ENCODE measurements around the gene SPNS3.

SPNS3 gene

GRCh38 chr17:4490637-4491061, 56.9 kb downstream of the SPNS3 start:
- no peak for DNase-seq

DNA sequence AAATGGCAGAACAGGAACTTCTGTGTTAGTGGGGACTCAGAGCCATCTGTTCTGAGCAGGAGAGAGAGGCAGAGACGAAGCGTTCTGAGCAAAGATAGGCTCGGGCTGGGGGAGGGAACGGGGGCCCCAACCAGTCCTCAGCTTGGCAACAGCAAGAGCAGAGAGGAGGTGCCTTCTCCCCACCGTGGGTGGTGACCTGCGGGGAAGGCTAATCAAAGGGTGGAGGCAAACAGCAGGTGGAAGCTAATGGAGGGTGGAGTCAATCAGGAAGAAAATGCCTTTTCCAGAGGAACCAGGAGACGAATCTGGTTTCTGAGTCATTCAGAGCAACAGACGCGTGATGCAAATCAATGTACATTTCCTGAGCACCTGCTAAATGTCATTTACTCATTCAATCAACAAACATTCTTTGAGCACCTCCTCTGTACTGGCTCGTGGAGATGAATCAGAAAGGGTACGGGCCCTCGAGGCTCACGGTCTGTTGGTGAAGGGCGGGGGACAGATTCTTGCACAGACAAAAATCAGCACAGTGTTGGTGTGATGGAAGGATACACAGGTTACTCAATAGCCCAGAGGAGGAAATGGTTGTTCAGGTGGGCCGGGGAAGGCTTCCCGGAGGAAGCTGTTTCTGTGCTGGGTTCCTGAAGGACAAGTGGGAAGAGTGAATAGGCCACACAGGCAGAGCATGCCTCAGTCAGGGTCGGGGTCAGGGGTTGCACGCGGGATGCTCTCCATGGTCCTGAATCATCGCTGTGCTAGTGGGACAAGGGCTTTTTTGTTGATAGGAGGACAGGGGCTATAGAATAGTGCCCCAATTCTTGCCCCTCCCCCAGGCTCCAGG, 59.2 kb downstream of the SPNS3 start:
- peak in 2 of 5 donors; percentile 11 to 21 for DNase-seq

- no peak for DNase-seq
These were observed 63.5 kb downstream of the SPNS3 start for GRCh38 chr17:4497101-4497824.

GRCh38 chr17:4498461-4499397, 65.0 kb downstream of the SPNS3 start, which contains the start of gene SPNS2:
SPNS2 (plus strand) TSS chr17:4498881; CDS start chr17:4499048, 167 bp downstream.
- DNase-seq, result peak; percentile 20 to 57 (median 41)

DNA sequence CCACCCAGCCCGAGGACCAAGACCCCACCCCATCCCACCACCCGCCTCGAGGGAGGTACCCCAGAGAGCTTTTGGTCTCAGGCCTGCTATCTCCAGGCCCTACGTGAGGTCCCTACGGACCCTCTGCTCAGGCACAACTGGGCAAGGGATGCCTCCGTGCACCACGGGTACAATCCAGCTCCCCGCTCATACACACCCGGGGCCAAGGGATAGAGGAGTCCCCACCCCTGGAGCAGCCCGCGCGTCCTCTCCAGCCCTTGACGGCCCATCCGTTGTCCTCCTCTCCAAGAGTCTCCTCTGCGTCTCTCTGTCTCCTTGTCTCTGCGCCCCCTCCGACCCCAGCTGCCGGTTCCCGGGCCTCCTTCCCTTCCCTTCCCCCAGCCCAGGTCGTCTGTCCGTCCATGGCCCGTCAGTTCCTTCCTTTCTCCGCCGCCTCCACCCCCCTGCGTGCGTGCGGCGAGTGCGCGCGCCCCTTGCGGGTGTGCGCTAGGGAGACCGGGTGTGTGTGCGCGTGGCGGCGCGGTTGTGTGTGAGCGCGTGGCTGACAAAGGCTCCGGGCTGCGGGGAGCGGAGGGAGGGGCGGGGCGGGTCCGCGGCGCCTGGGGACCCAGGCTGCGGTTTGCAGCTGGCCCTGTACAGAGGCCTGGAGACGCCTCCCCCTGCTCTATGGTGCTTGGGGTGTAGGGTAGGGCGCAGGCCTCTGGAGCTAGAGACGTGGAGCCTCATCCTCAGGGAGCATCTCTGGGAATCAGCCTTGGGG, 65.9 kb downstream of the SPNS3 start:
- DNase-seq, result peak in 1 of 5 donors; percentile 19

DNA sequence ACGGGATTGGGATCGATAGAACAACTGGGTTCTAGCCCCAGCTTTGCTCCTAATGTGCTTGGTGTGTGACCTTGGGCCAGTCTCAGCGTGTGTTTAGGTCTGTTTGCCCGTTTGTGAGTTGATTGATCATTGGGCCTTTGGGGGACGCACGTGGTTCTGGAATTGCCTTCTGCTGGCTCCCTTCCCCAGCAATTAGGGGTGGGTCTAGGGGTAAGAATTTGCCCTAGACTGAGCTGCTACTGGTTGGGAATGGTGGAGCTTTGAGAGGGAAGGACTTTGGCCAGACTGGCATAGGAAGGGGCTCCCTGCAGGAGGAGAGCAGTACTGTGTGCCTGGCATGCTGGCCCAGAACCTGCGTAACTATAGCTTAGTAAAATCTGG, 66.4 kb downstream of the SPNS3 start:
- DNase-seq, result no peak

DNA sequence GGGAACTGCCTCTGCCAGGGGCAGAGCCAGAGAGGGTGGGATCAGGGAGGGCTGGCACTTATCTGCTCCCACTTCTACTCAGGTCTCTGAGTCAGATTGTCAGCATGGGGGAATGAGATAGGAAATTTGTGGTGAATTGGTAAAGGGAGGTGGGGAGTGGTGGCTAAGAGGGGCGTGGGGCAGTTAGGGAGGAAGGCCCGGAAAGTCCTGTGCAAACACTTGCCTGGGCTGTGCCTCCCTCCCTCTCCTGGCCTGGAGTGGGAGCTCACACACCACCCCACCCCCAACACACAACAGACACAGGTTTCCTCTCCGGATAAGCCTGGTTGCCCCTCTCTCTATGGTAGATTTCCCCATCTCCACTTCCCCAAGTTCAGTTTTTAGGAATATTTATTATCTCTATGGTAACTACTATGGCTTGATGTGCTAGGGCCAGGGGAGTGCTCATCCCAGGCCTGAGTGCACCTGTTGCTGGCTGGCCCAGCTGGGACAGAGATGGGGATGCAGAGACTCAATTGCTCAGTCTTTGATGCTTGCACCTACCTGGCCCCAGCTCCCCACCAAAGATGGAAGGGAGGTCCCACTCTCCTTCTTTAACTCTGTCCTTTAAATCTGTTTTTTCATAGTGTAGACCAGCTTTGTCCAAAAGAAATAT, 67.7 kb downstream of the SPNS3 start:
- no peak for DNase-seq

- DNase-seq, result no peak
These were observed 68.9 kb downstream of the SPNS3 start for GRCh38 chr17:4502466-4503154.

- DNase-seq, result no peak
These were observed 69.7 kb downstream of the SPNS3 start for GRCh38 chr17:4503283-4504025.

DNA sequence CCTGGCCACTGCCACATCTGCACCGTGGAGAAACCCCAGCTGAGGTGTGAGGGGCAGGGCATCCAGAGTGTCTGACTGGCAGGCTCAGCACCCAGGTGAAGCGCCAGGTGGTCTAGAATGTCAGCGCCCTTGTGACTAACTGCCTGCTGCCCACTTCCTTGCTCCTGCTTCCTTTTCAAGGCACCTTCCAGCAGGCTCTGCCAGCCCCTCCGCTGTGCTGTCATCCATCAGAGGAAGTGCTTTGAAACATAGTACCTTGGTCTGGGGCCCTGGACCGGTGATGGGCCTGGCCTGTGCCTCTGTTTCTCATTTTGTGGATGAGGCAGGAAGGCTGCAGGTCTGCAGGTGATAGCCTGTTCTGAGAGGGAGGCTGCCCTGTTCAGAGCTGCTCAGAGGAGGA, 70.4 kb downstream of the SPNS3 start:
- no peak for DNase-seq

DNA sequence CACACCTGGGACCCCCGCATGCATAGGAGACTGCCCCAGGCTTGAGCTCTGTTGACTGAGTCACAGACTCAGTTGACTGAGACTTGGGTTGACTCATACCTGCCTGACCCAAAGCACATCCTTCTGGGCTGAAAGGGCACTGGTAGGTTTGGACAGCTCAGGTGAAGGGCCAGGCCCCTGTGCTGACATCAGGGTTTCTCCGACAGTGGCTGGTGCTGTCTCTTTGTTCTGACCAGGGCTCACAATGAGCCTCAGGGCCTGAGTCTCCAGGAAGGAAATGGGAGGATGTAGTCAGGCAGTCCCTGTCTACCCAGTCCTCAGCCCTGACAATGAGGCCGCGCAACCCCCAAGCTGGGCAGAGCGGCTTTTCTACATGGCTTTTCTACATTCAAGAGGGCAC, 71.4 kb downstream of the SPNS3 start:
- DNase-seq, result no peak

DNA sequence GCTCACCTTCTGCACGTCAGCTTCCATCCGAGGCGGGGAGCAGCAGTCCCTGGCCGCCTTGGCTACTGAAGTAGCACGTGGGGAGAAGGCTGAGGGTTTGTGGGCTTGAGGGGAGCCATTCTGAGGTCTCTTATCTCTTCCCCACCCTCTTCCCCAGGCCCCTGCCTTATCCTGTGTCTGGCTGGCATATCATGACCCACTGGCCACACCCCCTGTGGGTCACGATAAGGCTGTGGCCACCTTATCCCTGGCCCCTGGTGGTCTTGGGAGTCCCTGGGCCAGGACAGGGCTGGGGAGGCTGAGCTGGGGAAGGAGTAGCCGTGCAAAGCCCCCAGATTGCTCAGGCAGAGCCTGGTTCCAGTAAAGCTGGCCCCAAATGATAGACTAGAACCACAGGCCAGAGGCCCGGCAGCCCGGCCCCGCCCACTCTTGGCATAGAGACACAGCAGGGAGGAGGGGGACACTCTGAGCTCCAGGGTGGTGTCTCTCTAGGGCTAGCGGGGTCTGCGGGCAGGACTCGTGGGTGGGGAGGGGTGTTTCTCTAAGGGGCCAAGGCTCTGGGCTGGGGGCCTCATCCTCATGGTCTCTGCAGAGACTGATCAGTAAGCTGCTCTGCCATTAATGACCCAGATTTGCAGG, 72.6 kb downstream of the SPNS3 start:
- DNase-seq, result no peak

DNA sequence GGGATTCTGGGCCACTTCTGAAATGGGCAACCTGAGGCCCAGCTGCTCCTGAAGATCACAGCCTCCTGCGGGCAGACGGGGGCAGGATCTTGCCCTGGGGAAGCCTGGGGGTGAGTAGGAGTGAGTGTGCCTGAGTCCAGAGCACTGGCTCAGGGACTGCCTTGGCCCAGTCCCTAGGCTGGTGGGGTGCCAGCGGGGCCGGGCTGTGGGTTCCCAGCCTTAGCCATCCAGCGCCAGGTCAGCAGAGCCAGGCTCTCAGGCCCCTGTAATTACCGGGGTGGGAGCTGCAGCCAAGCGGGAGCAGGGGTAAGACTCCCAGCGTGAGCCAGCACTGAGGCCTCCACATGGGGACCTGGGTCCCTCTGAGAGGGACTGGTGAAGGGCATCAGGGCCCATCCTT, 73.2 kb downstream of the SPNS3 start:
- no peak for DNase-seq

DNA sequence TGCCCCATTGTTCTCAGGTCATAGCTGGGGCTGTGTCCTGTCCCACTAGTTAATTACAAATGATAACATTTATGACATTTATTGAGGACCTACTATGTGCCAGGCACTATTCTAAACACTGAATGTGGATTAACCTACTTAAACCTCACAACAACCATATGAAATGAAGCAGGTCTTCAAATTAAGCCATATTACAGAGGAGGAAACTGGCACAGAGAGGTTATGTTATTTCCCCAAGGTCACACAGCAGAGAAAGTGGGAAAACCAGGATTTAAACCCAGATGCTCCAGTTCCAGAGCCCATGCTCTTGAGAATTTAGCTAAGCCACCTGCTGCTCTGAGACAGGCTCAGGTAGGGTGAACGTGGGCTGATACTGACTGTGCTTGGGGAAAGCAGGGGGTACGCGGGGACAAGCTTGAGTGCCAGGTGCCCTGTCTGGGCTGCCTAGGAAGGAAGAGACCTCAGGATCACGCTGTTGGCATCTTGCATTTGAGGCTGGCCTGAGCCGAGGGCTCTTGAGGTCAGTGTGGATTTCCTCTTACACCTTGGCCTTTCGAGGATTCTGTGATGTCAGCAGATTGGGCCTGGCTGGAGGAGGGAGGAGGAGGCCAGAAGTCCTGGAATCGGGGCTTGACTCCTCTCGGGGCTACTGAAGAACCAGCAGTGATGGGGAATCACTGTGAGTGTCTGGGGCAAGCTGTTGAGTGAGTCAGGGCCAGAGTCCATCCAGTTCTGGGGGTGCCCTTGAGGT, 73.8 kb downstream of the SPNS3 start:
- DNase-seq, result no peak

GRCh38 chr17:4508207-4508606, 74.5 kb downstream of the SPNS3 start:
- no peak for DNase-seq

DNA sequence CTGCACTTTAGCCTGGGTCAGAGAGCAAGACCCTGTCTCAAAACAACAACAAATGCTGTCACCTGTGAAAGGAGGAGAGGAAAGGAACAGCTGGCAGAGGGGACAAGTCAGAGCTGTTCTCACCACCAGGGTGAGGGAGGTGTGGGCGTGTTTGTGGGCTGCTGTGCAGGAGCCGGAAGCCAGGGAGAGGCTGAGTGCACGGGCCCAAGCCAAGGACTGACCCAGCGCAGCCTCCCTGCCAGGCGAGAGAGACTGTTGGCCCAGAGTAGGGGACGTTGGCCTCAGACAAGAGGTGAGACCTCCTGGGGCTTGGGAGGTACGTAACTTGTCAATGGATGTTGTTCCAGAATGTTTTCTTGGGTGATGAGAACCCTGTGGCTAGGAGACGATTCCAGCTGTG, 75.7 kb downstream of the SPNS3 start:
- DNase-seq, result peak in 1 of 5 donors; percentile 30

- no peak for DNase-seq
These were observed 76.3 kb downstream of the SPNS3 start for GRCh38 chr17:4509923-4510617.

GRCh38 chr17:4510618-4510941, 76.8 kb downstream of the SPNS3 start:
- no peak for DNase-seq

Data from T-helper 1 cell (primary cell).